GM12875 (cell line): ENCODE data around the gene TSHZ2.

ENCODE experiments used
- H3K4me3 ChIP-seq: one replicate; pipeline ENCODE4 v1.5.1; 2011; ENCODE audit warnings: low read depth, low read length, control low read depth
- TF ChIP-seq, protein P1 (sequence below): IDR thresholded peaks from 2 replicates; pipeline ENCODE4 v1.5.1; 2011; ENCODE audit warnings: low read depth, mild to moderate bottlenecking, control low read depth, inconsistent platforms, low read length, moderate library complexity, borderline replicate concordance; ENCODE audit not compliant: insufficient read depth

The TSHZ2 gene

DNA sequence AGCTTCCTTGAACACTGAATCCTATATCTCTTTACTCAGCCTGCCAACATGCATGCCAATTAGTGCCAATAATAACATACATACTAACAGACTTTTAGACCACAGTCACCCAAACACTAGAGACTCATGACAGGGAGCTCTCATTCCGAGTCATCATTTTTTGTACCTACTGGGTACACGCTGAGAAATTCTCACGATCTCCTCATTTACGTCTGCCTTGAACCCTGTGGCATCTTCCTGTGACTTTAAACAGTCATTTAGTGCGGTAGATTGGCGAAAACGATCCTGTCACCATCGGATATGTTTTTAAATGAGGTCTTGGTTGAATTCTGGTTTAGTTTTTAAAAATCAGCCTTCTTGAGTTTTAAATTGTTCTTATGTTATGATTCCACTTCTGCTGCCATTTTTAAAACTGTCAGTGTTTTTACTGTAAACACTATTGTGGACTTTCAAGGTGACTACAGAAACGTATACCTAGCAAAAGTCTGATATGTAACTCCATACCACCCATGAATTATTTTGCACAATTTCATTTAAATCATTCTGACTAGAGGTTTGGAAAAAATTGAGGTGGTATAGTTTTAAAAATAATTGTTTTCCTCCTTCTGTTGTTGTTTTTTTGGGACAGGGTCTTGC, 275.4 kb downstream of the TSHZ2 start:
- TF ChIP-seq, protein P1, sequence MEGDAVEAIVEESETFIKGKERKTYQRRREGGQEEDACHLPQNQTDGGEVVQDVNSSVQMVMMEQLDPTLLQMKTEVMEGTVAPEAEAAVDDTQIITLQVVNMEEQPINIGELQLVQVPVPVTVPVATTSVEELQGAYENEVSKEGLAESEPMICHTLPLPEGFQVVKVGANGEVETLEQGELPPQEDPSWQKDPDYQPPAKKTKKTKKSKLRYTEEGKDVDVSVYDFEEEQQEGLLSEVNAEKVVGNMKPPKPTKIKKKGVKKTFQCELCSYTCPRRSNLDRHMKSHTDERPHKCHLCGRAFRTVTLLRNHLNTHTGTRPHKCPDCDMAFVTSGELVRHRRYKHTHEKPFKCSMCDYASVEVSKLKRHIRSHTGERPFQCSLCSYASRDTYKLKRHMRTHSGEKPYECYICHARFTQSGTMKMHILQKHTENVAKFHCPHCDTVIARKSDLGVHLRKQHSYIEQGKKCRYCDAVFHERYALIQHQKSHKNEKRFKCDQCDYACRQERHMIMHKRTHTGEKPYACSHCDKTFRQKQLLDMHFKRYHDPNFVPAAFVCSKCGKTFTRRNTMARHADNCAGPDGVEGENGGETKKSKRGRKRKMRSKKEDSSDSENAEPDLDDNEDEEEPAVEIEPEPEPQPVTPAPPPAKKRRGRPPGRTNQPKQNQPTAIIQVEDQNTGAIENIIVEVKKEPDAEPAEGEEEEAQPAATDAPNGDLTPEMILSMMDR: no peak
- no peak overlapping the region for H3K4me3 ChIP-seq

DNA sequence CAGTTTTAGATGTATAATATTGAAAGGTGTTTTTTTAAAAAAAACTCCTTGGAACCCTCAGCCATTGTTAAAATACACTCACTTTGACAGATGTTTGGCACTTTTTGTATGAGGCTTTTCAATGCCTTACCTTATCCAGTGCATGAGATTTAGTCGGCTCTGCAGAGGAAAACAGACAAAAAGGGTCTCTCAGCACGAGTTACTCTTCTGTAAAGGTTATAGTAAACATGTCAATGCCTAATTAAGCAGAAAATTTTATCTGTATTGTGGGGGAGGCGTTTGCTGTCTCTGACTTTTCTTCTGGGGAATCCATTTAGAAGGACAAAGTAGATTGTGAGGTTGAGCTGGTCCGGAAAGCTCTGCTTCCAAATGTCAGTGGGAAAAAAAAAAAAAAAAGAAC, 278.3 kb downstream of the TSHZ2 start:
- H3K4me3 ChIP-seq: no peak overlapping the region
- TF ChIP-seq, protein P1: no peak

DNA sequence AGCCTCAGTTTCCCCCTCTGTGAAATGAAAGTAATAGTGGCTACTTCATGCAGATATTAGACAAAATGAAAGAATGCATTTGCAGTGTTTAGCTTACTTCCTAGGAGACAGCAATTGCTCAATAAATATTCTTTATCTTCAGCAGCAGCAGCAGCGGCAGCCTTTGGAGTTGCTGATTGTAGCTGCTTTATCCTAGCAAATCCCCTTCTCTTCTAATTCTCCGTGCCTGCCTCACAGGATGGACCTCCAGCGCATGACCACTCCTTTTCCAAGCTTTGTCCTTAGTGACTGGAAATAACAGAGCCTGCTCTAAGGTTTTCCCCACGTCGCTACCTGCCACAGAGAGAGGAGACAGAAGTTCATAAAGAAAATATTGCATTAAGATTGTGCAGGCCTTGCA, 279.8 kb downstream of the TSHZ2 start:
- no peak overlapping the region for H3K4me3 ChIP-seq
- TF ChIP-seq, protein P1: no peak

DNA sequence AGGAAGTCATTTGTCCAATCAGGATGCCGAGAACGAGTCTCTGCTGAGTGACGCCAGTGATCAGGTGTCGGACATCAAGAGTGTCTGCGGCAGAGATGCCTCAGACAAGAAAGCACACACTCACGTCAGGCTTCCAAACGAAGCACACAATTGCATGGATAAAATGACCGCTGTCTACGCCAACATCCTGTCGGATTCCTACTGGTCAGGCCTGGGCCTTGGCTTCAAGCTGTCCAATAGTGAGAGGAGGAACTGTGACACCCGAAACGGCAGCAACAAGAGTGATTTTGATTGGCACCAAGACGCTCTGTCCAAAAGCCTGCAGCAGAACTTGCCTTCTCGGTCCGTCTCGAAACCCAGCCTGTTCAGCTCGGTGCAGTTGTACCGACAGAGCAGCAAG, 281.5 kb downstream of the TSHZ2 start:
- TF ChIP-seq, protein P1: no peak
- H3K4me3 ChIP-seq: no peak overlapping the region

GRCh38 chr20:53255102-53255710, 283.0 kb downstream of the TSHZ2 start:
- TF ChIP-seq, protein P1: no peak
- no peak overlapping the region for H3K4me3 ChIP-seq

GRCh38 chr20:53258741-53259140, 286.6 kb downstream of the TSHZ2 start:
- TF ChIP-seq, protein P1: no peak

DNA sequence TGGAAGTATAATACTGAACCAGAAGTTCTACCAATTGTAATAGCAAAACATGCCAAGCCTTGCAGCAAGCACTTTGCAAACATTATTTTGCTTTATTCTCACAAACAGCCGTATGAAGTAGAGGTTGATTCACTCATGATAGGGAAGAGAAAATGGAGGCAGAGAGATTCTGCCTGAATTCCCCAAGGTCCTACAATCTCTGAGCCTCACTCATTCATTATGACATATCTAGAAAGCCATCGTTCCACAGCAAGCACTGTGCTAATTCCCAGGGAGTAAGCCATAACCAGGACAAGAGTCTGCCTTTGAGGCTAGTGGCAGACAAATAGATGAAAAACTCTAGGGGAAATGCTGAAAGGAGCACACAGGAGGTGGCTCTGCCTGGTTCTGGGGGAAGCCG, 288.0 kb downstream of the TSHZ2 start:
- TF ChIP-seq, protein P1: no peak
- H3K4me3 ChIP-seq: no peak overlapping the region

More at GRCh38 chr20:53258741-53259140, 286.6 kb downstream of the TSHZ2 start:
- no peak overlapping the region for H3K4me3 ChIP-seq
